Progenitor cell of endocrine pancreas (in vitro differentiated cells): ENCODE data around the gene WAS. TPM values are rescaled to one million over a fixed set of nuclear protein-coding genes. Genes with fewer than 3 reads are reported as not detected.
A peak's percentile ranks its signal among the peaks of the same experiment; 100 is the strongest.

Source experiments
- DNase-seq: peaks from one replicate; pipeline ENCODE4 v3.0.0; 2021; ENCODE audit warnings: low spot score; ENCODE audit not compliant: unreplicated experiment
- H3K27ac Mint-ChIP-seq: 2 replicates; pipeline ENCODE4 v1.8.0; 2021; ENCODE audit warnings: mild to moderate bottlenecking, moderate library complexity, mixed read lengths
- H3K27me3 Mint-ChIP-seq: 2 replicates; pipeline ENCODE4 v1.8.0; 2021; ENCODE audit warnings: mixed read lengths
- H3K36me3 Mint-ChIP-seq: 2 replicates; pipeline ENCODE4 v1.8.0; 2022; ENCODE audit warnings: mixed read lengths; ENCODE audit not compliant: insufficient read depth
- H3K4me1 Mint-ChIP-seq: 2 replicates; pipeline ENCODE4 v1.8.0; 2021; ENCODE audit warnings: low read depth, mixed read lengths
- H3K4me3 Mint-ChIP-seq: 2 replicates; pipeline ENCODE4 v1.8.0; 2021; ENCODE audit warnings: low read depth, mild to moderate bottlenecking, moderate library complexity, mixed read lengths
- H3K9me3 Mint-ChIP-seq: 2 replicates; pipeline ENCODE4 v1.8.0; 2021; ENCODE audit warnings: low read depth, mixed read lengths
- CTCF ChIP-seq: fragments of 200-600 bp; sonication (generic); IDR thresholded peaks from one replicate; pipeline ENCODE4 v1.5.0; 2021; ENCODE audit warnings: antibody characterized with exemption, mild to moderate bottlenecking; ENCODE audit not compliant: unreplicated experiment
- long read RNA-seq: library from polyadenylated mRNA; unstranded; transcript quantifications from one replicate; pipeline ENCODE4 v2.0.0, GENCODE V29; 2020
- total RNA-seq: library from RNA; stranded (reverse); gene quantifications from 2 replicates; pipeline ENCODE4 v1.2.1, GENCODE V29; 2021

Gene WAS
- total RNA-seq: 0.62 and 1.2 TPM in 2 replicates
- long read RNA-seq: 0 reads

- Mint-ChIP-seq H3K27me3 (peaks cover 38% of the 10 kb centered on the region), H3K9me3 (peaks cover 28% of the 10 kb centered on the region), H3K4me3 (no peak within 1 kb of the TSS), H3K4me1 (no peaks in the 10 kb centered on the region), H3K27ac (no peak within 1 kb of the TSS), H3K36me3 (peaks cover 1% of the 10 kb centered on the region)
- no peak for TF ChIP-seq CTCF
- DNase-seq: no peak
Observed at GRCh38 chrX:48683411-48683982, at the start of gene WAS. Gene WAS, plus strand, starts transcription at chrX:48683799. Its CDS starts 55 bp downstream, at chrX:48683854.

GRCh38 chrX:48636301-48636700, 47.3 kb upstream of the WAS start:
- Mint-ChIP-seq H3K4me3 (no peak overlapping the region), H3K9me3 (peaks cover 10% of the 10 kb centered on the region), H3K36me3 (no peaks in the 10 kb centered on the region), H3K4me1 (no peaks in the 10 kb centered on the region), H3K27me3 (no peaks in the 10 kb centered on the region), H3K27ac (no peak overlapping the region)
- no peak for TF ChIP-seq CTCF
- no peak for DNase-seq

GRCh38 chrX:48636776-48637175, 46.8 kb upstream of the WAS start:
- TF ChIP-seq CTCF: no peak
- H3K36me3 Mint-ChIP-seq: no peaks in the 10 kb centered on the region
- no peak for DNase-seq

GRCh38 chrX:48645669-48646068, 37.9 kb upstream of the WAS start:
- H3K4me3 Mint-ChIP-seq: no peak overlapping the region
- no peaks in the 10 kb centered on the region for H3K36me3 Mint-ChIP-seq
- no peaks in the 10 kb centered on the region for H3K4me1 Mint-ChIP-seq
- no peak for TF ChIP-seq CTCF
- no peaks in the 10 kb centered on the region for H3K27me3 Mint-ChIP-seq
- H3K9me3 Mint-ChIP-seq: peaks cover 4% of the 10 kb centered on the region
- no peak overlapping the region for H3K27ac Mint-ChIP-seq
- no peak for DNase-seq

More at GRCh38 chrX:48636776-48637175, 46.8 kb upstream of the WAS start:
- H3K4me1 Mint-ChIP-seq: no peaks in the 10 kb centered on the region
- no peak overlapping the region for H3K4me3 Mint-ChIP-seq
- H3K27ac Mint-ChIP-seq: no peak overlapping the region
- H3K27me3 Mint-ChIP-seq: no peaks in the 10 kb centered on the region
- H3K9me3 Mint-ChIP-seq: peaks cover 10% of the 10 kb centered on the region

- H3K9me3 Mint-ChIP-seq: peaks cover 7% of the 10 kb centered on the region
- H3K4me3 Mint-ChIP-seq: no peak overlapping the region
- H3K27me3 Mint-ChIP-seq: peaks cover 5% of the 10 kb centered on the region
- TF ChIP-seq CTCF: peak; percentile 36
- DNase-seq: no peak
- H3K36me3 Mint-ChIP-seq: no peaks in the 10 kb centered on the region
- no peaks in the 10 kb centered on the region for H3K4me1 Mint-ChIP-seq
- H3K27ac Mint-ChIP-seq: no peak overlapping the region
Observed at GRCh38 chrX:48648336-48648751, 35.3 kb upstream of the WAS start.
